Rectal smooth muscle tissue (tissue), 1 donor: ENCODE results near the gene KIAA1217.

ENCODE experiments used
- H3K27ac ChIP-seq: one replicate; pipeline ENCODE4 v1.7.0; 2013; ENCODE audit warnings: low read depth, low read length, inconsistent platforms
- H3K27me3 ChIP-seq: one replicate; pipeline ENCODE4 v1.7.0; 2013; ENCODE audit warnings: low read length; ENCODE audit not compliant: control insufficient read depth, insufficient read depth
- H3K36me3 ChIP-seq: one replicate; pipeline ENCODE4 v1.7.0; 2013; ENCODE audit warnings: low read length; ENCODE audit not compliant: control insufficient read depth, insufficient read depth
- H3K4me1 ChIP-seq: one replicate; pipeline ENCODE4 v1.7.0; 2013; ENCODE audit warnings: low read length; ENCODE audit not compliant: control insufficient read depth, insufficient read depth
- H3K4me3 ChIP-seq: one replicate; pipeline ENCODE4 v1.7.0; 2013; ENCODE audit warnings: low read length
- H3K9ac ChIP-seq: one replicate; pipeline ENCODE4 v1.7.0; 2013; ENCODE audit warnings: low read length

The KIAA1217 gene

GRCh38 chr10:24485304-24485703, 276.4 kb downstream of the KIAA1217 start:
- no peaks in the 10 kb centered on the region for H3K36me3 ChIP-seq
- no peak overlapping the region for H3K9ac ChIP-seq
- H3K27me3 ChIP-seq, result no peaks in the 10 kb centered on the region
- H3K4me1 ChIP-seq, result no peaks in the 10 kb centered on the region
- no peak overlapping the region for H3K4me3 ChIP-seq
- no peak overlapping the region for H3K27ac ChIP-seq

- Histone ChIP-seq H3K27me3 (no peaks in the 10 kb centered on the region), H3K4me1 (no peaks in the 10 kb centered on the region), H3K4me3 (no peak overlapping the region), H3K36me3 (no peaks in the 10 kb centered on the region), H3K9ac (no peak overlapping the region), H3K27ac (no peak overlapping the region)
These were observed 279.7 kb downstream of the KIAA1217 start for GRCh38 chr10:24488631-24489030.

GRCh38 chr10:24493165-24493564, 284.2 kb downstream of the KIAA1217 start:
- Histone ChIP-seq H3K27me3 (no peaks in the 10 kb centered on the region), H3K4me1 (no peaks in the 10 kb centered on the region), H3K9ac (no peak overlapping the region), H3K27ac (no peak overlapping the region), H3K36me3 (no peaks in the 10 kb centered on the region), H3K4me3 (no peak overlapping the region)

GRCh38 chr10:24494236-24494635, 285.3 kb downstream of the KIAA1217 start:
- H3K27ac ChIP-seq, result no peak overlapping the region
- H3K4me1 ChIP-seq, result no peaks in the 10 kb centered on the region
- H3K4me3 ChIP-seq, result no peak overlapping the region
- H3K9ac ChIP-seq, result no peak overlapping the region
- H3K27me3 ChIP-seq, result no peaks in the 10 kb centered on the region
- no peaks in the 10 kb centered on the region for H3K36me3 ChIP-seq

- Histone ChIP-seq H3K9ac (no peak overlapping the region), H3K27me3 (no peaks in the 10 kb centered on the region), H3K4me3 (no peak overlapping the region), H3K36me3 (no peaks in the 10 kb centered on the region), H3K27ac (no peak overlapping the region), H3K4me1 (no peaks in the 10 kb centered on the region)
These were observed 285.8 kb downstream of the KIAA1217 start for GRCh38 chr10:24494777-24495176.

- no peaks in the 10 kb centered on the region for H3K27me3 ChIP-seq
- H3K4me3 ChIP-seq, result no peak overlapping the region
- H3K36me3 ChIP-seq, result no peaks in the 10 kb centered on the region
- H3K4me1 ChIP-seq, result no peaks in the 10 kb centered on the region
- no peak overlapping the region for H3K27ac ChIP-seq
- H3K9ac ChIP-seq, result no peak overlapping the region
These were observed 286.9 kb downstream of the KIAA1217 start for GRCh38 chr10:24495666-24496460.

- Histone ChIP-seq H3K36me3 (no peaks in the 10 kb centered on the region), H3K9ac (no peak overlapping the region), H3K27ac (no peak overlapping the region), H3K27me3 (no peaks in the 10 kb centered on the region), H3K4me1 (no peaks in the 10 kb centered on the region), H3K4me3 (no peak overlapping the region)
These were observed 288.0 kb downstream of the KIAA1217 start for GRCh38 chr10:24496906-24497305.

- Histone ChIP-seq H3K9ac (no peak overlapping the region), H3K4me3 (no peak overlapping the region), H3K27ac (no peak overlapping the region), H3K36me3 (no peaks in the 10 kb centered on the region), H3K4me1 (no peaks in the 10 kb centered on the region), H3K27me3 (no peaks in the 10 kb centered on the region)
These were observed 292.2 kb downstream of the KIAA1217 start for GRCh38 chr10:24501056-24501711.

GRCh38 chr10:24502006-24502405, 293.1 kb downstream of the KIAA1217 start:
- no peaks in the 10 kb centered on the region for H3K4me1 ChIP-seq
- H3K9ac ChIP-seq, result no peak overlapping the region
- no peaks in the 10 kb centered on the region for H3K36me3 ChIP-seq
- no peak overlapping the region for H3K4me3 ChIP-seq
- no peak overlapping the region for H3K27ac ChIP-seq
- H3K27me3 ChIP-seq, result no peaks in the 10 kb centered on the region

GRCh38 chr10:24502801-24503460, 294.0 kb downstream of the KIAA1217 start:
- Histone ChIP-seq H3K36me3 (no peaks in the 10 kb centered on the region), H3K4me1 (no peaks in the 10 kb centered on the region), H3K4me3 (no peak overlapping the region), H3K27me3 (no peaks in the 10 kb centered on the region), H3K9ac (no peak overlapping the region), H3K27ac (no peak overlapping the region)

- no peak overlapping the region for H3K27ac ChIP-seq
- H3K36me3 ChIP-seq, result no peaks in the 10 kb centered on the region
- H3K4me1 ChIP-seq, result no peaks in the 10 kb centered on the region
- H3K27me3 ChIP-seq, result no peaks in the 10 kb centered on the region
- no peak overlapping the region for H3K4me3 ChIP-seq
- H3K9ac ChIP-seq, result no peak overlapping the region
These were observed 294.8 kb downstream of the KIAA1217 start for GRCh38 chr10:24503461-24504320.

GRCh38 chr10:24505759-24506158, 296.8 kb downstream of the KIAA1217 start:
- H3K27me3 ChIP-seq, result no peaks in the 10 kb centered on the region
- no peak overlapping the region for H3K27ac ChIP-seq
- H3K36me3 ChIP-seq, result no peaks in the 10 kb centered on the region
- no peak overlapping the region for H3K9ac ChIP-seq
- no peak overlapping the region for H3K4me3 ChIP-seq
- H3K4me1 ChIP-seq, result no peaks in the 10 kb centered on the region
